IMR-90 (cell line): Measurements from ENCODE around the gene FOLR2. TPM values are rescaled to one million over a fixed set of nuclear protein-coding genes. Genes with fewer than 3 reads are reported as not detected.

Source experiments
- ATAC-seq: fragments of 200-7000 bp; cut with Tn5 transposase; 2 replicates; pipeline ENCODE4 v1.9.1; 2020; ENCODE audit warnings: low read depth, mild to moderate bottlenecking, moderate library complexity
- BruUV-seq: library from RNA; stranded (reverse); fragments of 400-500 nt; replicated peaks from 2 replicates; lab custom pipeline; 2021; lab: Mats Ljungman, UMichigan
- CTCF ChIA-PET: fragments of 300-600 bp; formaldehyde crosslinking; extraction: SDS; loops from one replicate; lab custom pipeline; 2021; ENCODE audit warnings: antibody characterized with exemption; lab: Yijun Ruan, JAX
- POLR2A ChIA-PET: fragments of 300-600 bp; sonication (Branson Sonifier 250); formaldehyde crosslinking; loops from one replicate; lab custom pipeline; 2022; ENCODE audit warnings: antibody characterized with exemption; ENCODE audit not compliant: unreplicated experiment; lab: Charles Lee
- DNase-seq: peaks from one replicate; pipeline ENCODE4 v3.0.0; 2013
- H2AFZ ChIP-seq: replicated peaks from 2 replicates; pipeline ENCODE3; 2013; ENCODE audit warnings: low read length, mild to moderate bottlenecking; ENCODE audit not compliant: poor library complexity
- H2AK5ac ChIP-seq: 2 replicates; pipeline ENCODE4 v1.6.1; 2013; ENCODE audit warnings: low read depth, low read length, inconsistent platforms
- H2AK9ac ChIP-seq: replicated peaks from 2 replicates; pipeline ENCODE3; 2013; ENCODE audit warnings: mild to moderate bottlenecking, low read depth, low read length, moderate library complexity; ENCODE audit not compliant: poor library complexity
- H2BK120ac ChIP-seq: 2 replicates; pipeline ENCODE4 v1.6.1; 2013; ENCODE audit warnings: low read depth, low read length, inconsistent platforms
- H2BK15ac ChIP-seq: 3 replicates; pipeline ENCODE4 v1.6.1; 2013; ENCODE audit warnings: low read depth, low read length, inconsistent platforms
- H2BK20ac ChIP-seq: 2 replicates; pipeline ENCODE4 v1.6.1; 2013; ENCODE audit warnings: low read depth, mild to moderate bottlenecking, inconsistent platforms, low read length, moderate library complexity
- H2BK5ac ChIP-seq: 2 replicates; pipeline ENCODE4 v1.6.1; 2013; ENCODE audit warnings: mild to moderate bottlenecking, low read depth, low read length, inconsistent platforms; ENCODE audit not compliant: poor library complexity, severe bottlenecking
- H3K14ac ChIP-seq: replicated peaks from 2 replicates; pipeline ENCODE4 v1.6.1; 2013; ENCODE audit warnings: low read depth, low read length, inconsistent platforms
- H3K18ac ChIP-seq: 2 replicates; pipeline ENCODE4 v1.6.1; 2013; ENCODE audit warnings: low read depth, low read length, control low read depth
- H3K23ac ChIP-seq: 2 replicates; pipeline ENCODE4 v1.6.1; 2013; ENCODE audit warnings: low read depth, low read length, inconsistent platforms
- H3K27ac ChIP-seq: 2 replicates; pipeline ENCODE4 v1.5.1; 2013; ENCODE audit warnings: mild to moderate bottlenecking, control low read depth, low read length; ENCODE audit not compliant: insufficient read depth
- H3K27me3 ChIP-seq: 2 replicates; pipeline ENCODE4 v1.6.1; 2013; ENCODE audit warnings: low read length; ENCODE audit not compliant: control insufficient read depth, insufficient read depth
- H3K36me3 ChIP-seq: 2 replicates; pipeline ENCODE4 v1.6.1; 2013; ENCODE audit warnings: low read length, mixed read lengths; ENCODE audit not compliant: control insufficient read depth, insufficient read depth
- H3K4ac ChIP-seq: 2 replicates; pipeline ENCODE4 v1.6.1; 2013; ENCODE audit warnings: low read depth, low read length, inconsistent platforms
- H3K4me1 ChIP-seq: 2 replicates; pipeline ENCODE4 v1.6.1; 2013; ENCODE audit warnings: low read length, mixed read lengths; ENCODE audit not compliant: control insufficient read depth, insufficient read depth
- H3K4me2 ChIP-seq: 2 replicates; pipeline ENCODE4 v1.6.1; 2013; ENCODE audit warnings: low read depth, mild to moderate bottlenecking, control low read depth, low read length, moderate library complexity
- H3K4me3 ChIP-seq: 2 replicates; pipeline ENCODE4 v1.5.1; 2013; ENCODE audit warnings: low read depth, mild to moderate bottlenecking, control low read depth, low read length, moderate library complexity; ENCODE audit not compliant: insufficient read depth
- H3K56ac ChIP-seq: 2 replicates; pipeline ENCODE4 v1.6.1; 2013; ENCODE audit warnings: low read length, inconsistent platforms; ENCODE audit not compliant: insufficient read depth; ENCODE audit errors: extremely low read depth
- H3K79me1 ChIP-seq, 2 experiments: 2 replicates each; pipeline ENCODE4 v1.6.1; 2013; ENCODE audit warnings: low read length in 2 of 2, inconsistent platforms in 1 of 2, low read depth in 1 of 2
- H3K9ac ChIP-seq: 2 replicates; pipeline ENCODE4 v1.6.1; 2013; ENCODE audit warnings: low read depth, low read length, control low read depth
- H3K9me1 ChIP-seq: 2 replicates; pipeline ENCODE4 v1.6.1; 2013; ENCODE audit warnings: low read length, inconsistent platforms; ENCODE audit not compliant: insufficient read depth
- H3K9me3 ChIP-seq: 2 replicates; pipeline ENCODE4 v1.6.1; 2013; ENCODE audit warnings: low read length; ENCODE audit not compliant: control insufficient read depth, insufficient read depth
- H4K20me1 ChIP-seq: 2 replicates; pipeline ENCODE4 v1.6.1; 2013; ENCODE audit warnings: low read length, inconsistent platforms; ENCODE audit not compliant: insufficient read depth
- H4K5ac ChIP-seq: 2 replicates; pipeline ENCODE4 v1.6.1; 2013; ENCODE audit warnings: mild to moderate bottlenecking, low read depth, low read length, control low read depth
- H4K8ac ChIP-seq, 2 experiments: 2 replicates each; pipeline ENCODE4 v1.6.1; 2013; ENCODE audit warnings: low read depth in 2 of 2, low read length in 2 of 2, control low read depth in 1 of 2, inconsistent platforms in 1 of 2
- H4K91ac ChIP-seq: 2 replicates; pipeline ENCODE4 v1.6.1; 2013; ENCODE audit warnings: low read depth, low read length, inconsistent platforms; ENCODE audit not compliant: insufficient read depth
- NFE2L2 ChIP-seq: fragments of 150-350 bp; IDR thresholded peaks from 2 replicates; pipeline ENCODE4 v1.6.1; 2016; ENCODE audit warnings: low read depth, mild to moderate bottlenecking, low read length
- SMC3 ChIP-seq: fragments of 150-350 bp; IDR thresholded peaks from 2 replicates; pipeline ENCODE4 v1.6.1; 2016; ENCODE audit warnings: low read depth, mild to moderate bottlenecking, antibody characterized with exemption, low read length, moderate library complexity
- WGBS, 2 experiments: methylation state at CpG; one replicate each; pipeline versions ENCODE4 v1.1.5 to v1.1.7; 2013; ENCODE audit warnings: missing lambda C conversion rate in 2 of 2; ENCODE audit not compliant: insufficient read length in 1 of 2; ENCODE audit errors: extremely low coverage in 2 of 2; 5-methylcytosine and 5-hydroxymethylcytosine counted together
- dilution Hi-C: fragments of 300-500 bp; cut with HindIII; formaldehyde crosslinking; loops from one replicate; pipeline ENCODE4 v1.14.3; 2018; ENCODE audit warnings: low sequenced_read_pairs; ENCODE audit not compliant: unreplicated experiment
- in situ Hi-C: fragments of 300-500 bp; cut with MboI; formaldehyde crosslinking; loops from 3 replicates; pipeline ENCODE4 v1.14.3; 2019; ENCODE audit warnings: low sequenced_read_pairs, inconsistent platforms, mixed read lengths
- intact Hi-C: fragments of 100-400 bp; cut with micrococcal nuclease; formaldehyde crosslinking; loops from 2 replicates; pipeline ENCODE4 v1.10.0; 2022
- polyA plus RNA-seq, 3 experiments: library from polyadenylated mRNA; depleted of rRNA; stranded (reverse); fragments of >200 nt; gene quantifications; 2 replicates each; pipeline ENCODE4 v1.2.3, GENCODE V29; 2012; ENCODE audit warnings: low replicate concordance in 1 of 3
- total RNA-seq: library from RNA; depleted of rRNA; stranded (reverse); fragments of >200 nt; gene quantifications from 2 replicates; pipeline ENCODE4 v1.2.3, GENCODE V29; 2012

FOLR2 gene
- total and polyA plus RNA-seq, 2 of the 4 experiments (the other 2 are of a cell fraction) = not detected

GRCh38 chr11:72247584-72247983 lies 31.0 kb downstream of the FOLR2 start:
- dilution Hi-C loops = no loop called here
- H2BK20ac ChIP-seq = no peak overlapping the region
- H3K4me2 ChIP-seq = no peak overlapping the region
- H3K79me1 ChIP-seq = no peaks in the 10 kb centered on the region
- DNase-seq (no peak), ATAC-seq (no peak)
- no TSS peak for BruUV-seq
- no peak overlapping the region for H3K14ac ChIP-seq
- no peaks in the 10 kb centered on the region for H3K4me1 ChIP-seq
- H3K9ac ChIP-seq = no peak overlapping the region
- H3K36me3 ChIP-seq = no peaks in the 10 kb centered on the region
- H4K8ac ChIP-seq = no peak overlapping the region
- in situ Hi-C loops = no loop called here
- H2AFZ ChIP-seq = no peak overlapping the region
- no peak overlapping the region for H3K4me3 ChIP-seq
- no peaks in the 10 kb centered on the region for H3K9me1 ChIP-seq
- no peak overlapping the region for H3K27ac ChIP-seq
- H2AK9ac ChIP-seq = no peak overlapping the region
- no peak overlapping the region for H3K4ac ChIP-seq
- ChIA-PET POLR2A (interaction anchor here (0.7 kb wide), 1 partner anchor 10 kb away, joined by 10 read pairs; no protein-coding TSS in a partner anchor), CTCF (no interaction called here)
- H4K91ac ChIP-seq = no peak overlapping the region
- no peak overlapping the region for H2BK120ac ChIP-seq
- H3K56ac ChIP-seq = no peak overlapping the region
- H4K5ac ChIP-seq = no peak overlapping the region
- WGBS, 2 experiments = no CpG with 5 or more reads among the region's 2 CpGs
- TF ChIP-seq SMC3 (no peak), NFE2L2 (no peak)
- H3K9me3 ChIP-seq = peaks cover 7% of the 10 kb centered on the region
- no peak overlapping the region for H2BK5ac ChIP-seq
- no peak overlapping the region for H3K18ac ChIP-seq
- intact Hi-C loops = no loop called here
- H4K20me1 ChIP-seq = 0 out of 2 replicates have a peak, but pooled peaks cover 2% of the 10 kb centered on the region
- H3K27me3 ChIP-seq = peaks cover 83% of the 10 kb centered on the region
- no peak overlapping the region for H2BK15ac ChIP-seq
- no peak overlapping the region for H2AK5ac ChIP-seq
- H3K23ac ChIP-seq = 0 out of 2 replicates have a peak overlapping the region, but pooled peaks have one; percentile 1
